Upper lobe of right lung (tissue), 1 donor: Measurements from ENCODE around the gene CST4. TPM values are rescaled to one million over a fixed set of nuclear protein-coding genes. Genes with fewer than 3 reads are reported as not detected.

Experiments used
- ATAC-seq: fragments of 200-7000 bp; cut with Tn5 transposase; one replicate; pipeline ENCODE4 v1.9.1; 2020; ENCODE audit warnings: mild to moderate bottlenecking, moderate library complexity
- DNase-seq: peaks from one replicate; pipeline ENCODE4 v3.0.0-alpha.2; 2020
- H3K27ac ChIP-seq: fragments of 200-600 bp; one replicate; pipeline ENCODE4 v1.8.0; 2022
- H3K27me3 ChIP-seq: fragments of 200-600 bp; one replicate; pipeline ENCODE4 v1.8.0; 2022; ENCODE audit warnings: mild to moderate bottlenecking
- H3K36me3 ChIP-seq: fragments of 200-600 bp; one replicate; pipeline ENCODE4 v1.8.0; 2022
- H3K4me1 ChIP-seq: fragments of 200-600 bp; one replicate; pipeline ENCODE4 v1.8.0; 2022
- H3K4me3 ChIP-seq: fragments of 200-600 bp; one replicate; pipeline ENCODE4 v1.8.0; 2022; ENCODE audit warnings: mild to moderate bottlenecking
- H3K9me3 ChIP-seq: fragments of 200-600 bp; one replicate; pipeline ENCODE4 v1.8.0; 2022
- intact Hi-C: fragments of 100-400 bp; cut with DNase I; formaldehyde crosslinking; loops from one replicate; pipeline ENCODE4 v1.11.0; 2022
- total RNA-seq: library from RNA; stranded (reverse); fragmentation: NEBNext Ultra II Directional; extraction: Animal tissue kit (Norgen Biotek cat#: 25700); gene quantifications from one replicate; pipeline ENCODE4 v1.2.1, GENCODE V29; 2021
- TF ChIP-seq, protein P1 (sequence below): fragments of 200-600 bp; IDR thresholded peaks from one replicate; pipeline ENCODE4 v1.8.0; 2022; ENCODE audit warnings: antibody characterized with exemption
- donor health status: DM: no; HTN: yes; CAD: no; lungs with severe emphysema.

CST4 gene
- total RNA-seq, 1 donor from 2014 or later: not detected

GRCh38 chr20:23655491-23656211 lies 33.2 kb downstream of the CST4 start:
- intact Hi-C loops: no loop called here
- ATAC-seq: peak; percentile 96
- H3K4me3 ChIP-seq: peak overlapping the region; percentile 21

DNA sequence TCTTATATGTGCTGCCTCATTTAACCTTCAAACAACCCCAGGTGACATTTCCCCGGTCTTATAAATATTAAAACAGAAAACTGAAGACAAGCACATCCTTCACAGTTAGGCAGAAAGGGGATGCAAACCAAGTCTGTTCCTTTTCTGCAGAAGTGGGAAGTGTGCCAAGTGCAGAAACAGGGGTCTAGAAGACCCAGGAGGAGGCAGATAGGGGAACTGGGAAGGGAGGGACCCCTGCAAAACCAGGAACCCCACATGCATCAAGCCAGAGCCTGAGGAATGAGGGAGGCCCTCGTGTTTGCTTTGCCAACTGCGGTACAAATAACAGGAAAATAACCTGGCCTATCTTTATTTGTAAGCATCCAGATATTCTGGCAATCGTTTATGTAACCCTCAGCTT lies 34.1 kb downstream of the CST4 start:
- no peak overlapping the region for H3K4me3 ChIP-seq
- no peak overlapping the region for H3K27ac ChIP-seq
- DNase-seq (no peak), ATAC-seq (no peak)
- H3K9me3 ChIP-seq: no peaks in the 10 kb centered on the region
- H3K36me3 ChIP-seq: no peaks in the 10 kb centered on the region
- H3K27me3 ChIP-seq: no peaks in the 10 kb centered on the region
- intact Hi-C loops: no loop called here
- H3K4me1 ChIP-seq: peaks cover 21% of the 10 kb centered on the region
- TF ChIP-seq, protein P1, sequence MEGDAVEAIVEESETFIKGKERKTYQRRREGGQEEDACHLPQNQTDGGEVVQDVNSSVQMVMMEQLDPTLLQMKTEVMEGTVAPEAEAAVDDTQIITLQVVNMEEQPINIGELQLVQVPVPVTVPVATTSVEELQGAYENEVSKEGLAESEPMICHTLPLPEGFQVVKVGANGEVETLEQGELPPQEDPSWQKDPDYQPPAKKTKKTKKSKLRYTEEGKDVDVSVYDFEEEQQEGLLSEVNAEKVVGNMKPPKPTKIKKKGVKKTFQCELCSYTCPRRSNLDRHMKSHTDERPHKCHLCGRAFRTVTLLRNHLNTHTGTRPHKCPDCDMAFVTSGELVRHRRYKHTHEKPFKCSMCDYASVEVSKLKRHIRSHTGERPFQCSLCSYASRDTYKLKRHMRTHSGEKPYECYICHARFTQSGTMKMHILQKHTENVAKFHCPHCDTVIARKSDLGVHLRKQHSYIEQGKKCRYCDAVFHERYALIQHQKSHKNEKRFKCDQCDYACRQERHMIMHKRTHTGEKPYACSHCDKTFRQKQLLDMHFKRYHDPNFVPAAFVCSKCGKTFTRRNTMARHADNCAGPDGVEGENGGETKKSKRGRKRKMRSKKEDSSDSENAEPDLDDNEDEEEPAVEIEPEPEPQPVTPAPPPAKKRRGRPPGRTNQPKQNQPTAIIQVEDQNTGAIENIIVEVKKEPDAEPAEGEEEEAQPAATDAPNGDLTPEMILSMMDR: no peak

More at GRCh38 chr20:23655491-23656211, 33.2 kb downstream of the CST4 start:
- Histone ChIP-seq H3K9me3 (no peaks in the 10 kb centered on the region), H3K27ac (peak overlapping the region; percentile 65), H3K27me3 (no peaks in the 10 kb centered on the region), H3K36me3 (no peaks in the 10 kb centered on the region), H3K4me1 (peaks cover 21% of the 10 kb centered on the region)
- TF ChIP-seq, protein P1: no peak
- peak; percentile 89 for DNase-seq

DNA sequence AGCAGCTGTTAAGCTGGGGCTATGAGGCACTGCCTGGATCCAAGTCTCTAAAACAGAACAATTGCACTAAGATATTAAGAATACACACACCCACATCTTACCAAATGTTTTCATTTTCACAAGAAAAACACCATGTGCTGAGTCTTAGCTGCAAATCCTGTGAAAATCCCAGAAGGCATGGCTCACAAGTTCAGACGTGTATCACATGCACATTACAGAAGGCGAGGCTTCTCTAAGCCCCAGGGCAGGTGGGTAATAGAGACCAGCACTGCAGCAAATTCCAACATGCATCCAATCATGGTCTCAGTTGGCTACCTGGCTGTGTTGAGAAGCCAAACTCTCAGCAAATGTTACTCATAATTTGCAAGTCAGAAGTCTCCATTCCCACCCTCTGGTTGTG lies 34.8 kb downstream of the CST4 start:
- no peak overlapping the region for H3K4me3 ChIP-seq
- H3K4me1 ChIP-seq: peaks cover 21% of the 10 kb centered on the region
- no peaks in the 10 kb centered on the region for H3K27me3 ChIP-seq
- H3K36me3 ChIP-seq: no peaks in the 10 kb centered on the region
- no peak for ATAC-seq
- H3K27ac ChIP-seq: no peak overlapping the region
- DNase-seq: no peak
- intact Hi-C loops: no loop called here
- no peaks in the 10 kb centered on the region for H3K9me3 ChIP-seq
- TF ChIP-seq, protein P1: no peak

- ATAC-seq (no peak), DNase-seq (no peak)
- intact Hi-C loops: no loop called here
- peaks cover 21% of the 10 kb centered on the region for H3K4me1 ChIP-seq
- TF ChIP-seq, protein P1: no peak
- H3K27ac ChIP-seq: no peak overlapping the region
- H3K9me3 ChIP-seq: no peaks in the 10 kb centered on the region
- no peaks in the 10 kb centered on the region for H3K27me3 ChIP-seq
- no peak overlapping the region for H3K4me3 ChIP-seq
- no peaks in the 10 kb centered on the region for H3K36me3 ChIP-seq
Measured at GRCh38 chr20:23653400-23653938, 35.4 kb downstream of the CST4 start.

- H3K4me3 ChIP-seq: no peak overlapping the region
- ATAC-seq (no peak), DNase-seq (no peak)
- intact Hi-C loops: no loop called here
- TF ChIP-seq, protein P1: no peak
- H3K9me3 ChIP-seq: no peaks in the 10 kb centered on the region
- H3K27ac ChIP-seq: no peak overlapping the region
- peaks cover 21% of the 10 kb centered on the region for H3K4me1 ChIP-seq
- H3K27me3 ChIP-seq: no peaks in the 10 kb centered on the region
- no peaks in the 10 kb centered on the region for H3K36me3 ChIP-seq
Measured at GRCh38 chr20:23652926-23653325, 35.9 kb downstream of the CST4 start.
